ENCODE data around the gene HOXA6. TPM values are rescaled to one million over a fixed set of nuclear protein-coding genes. Genes with fewer than 3 reads are reported as not detected.

The HOXA6 gene
- total RNA-seq, 4 donors from 2014 or later = 0.66 to 0.92 TPM; not detected in 2

DNA sequence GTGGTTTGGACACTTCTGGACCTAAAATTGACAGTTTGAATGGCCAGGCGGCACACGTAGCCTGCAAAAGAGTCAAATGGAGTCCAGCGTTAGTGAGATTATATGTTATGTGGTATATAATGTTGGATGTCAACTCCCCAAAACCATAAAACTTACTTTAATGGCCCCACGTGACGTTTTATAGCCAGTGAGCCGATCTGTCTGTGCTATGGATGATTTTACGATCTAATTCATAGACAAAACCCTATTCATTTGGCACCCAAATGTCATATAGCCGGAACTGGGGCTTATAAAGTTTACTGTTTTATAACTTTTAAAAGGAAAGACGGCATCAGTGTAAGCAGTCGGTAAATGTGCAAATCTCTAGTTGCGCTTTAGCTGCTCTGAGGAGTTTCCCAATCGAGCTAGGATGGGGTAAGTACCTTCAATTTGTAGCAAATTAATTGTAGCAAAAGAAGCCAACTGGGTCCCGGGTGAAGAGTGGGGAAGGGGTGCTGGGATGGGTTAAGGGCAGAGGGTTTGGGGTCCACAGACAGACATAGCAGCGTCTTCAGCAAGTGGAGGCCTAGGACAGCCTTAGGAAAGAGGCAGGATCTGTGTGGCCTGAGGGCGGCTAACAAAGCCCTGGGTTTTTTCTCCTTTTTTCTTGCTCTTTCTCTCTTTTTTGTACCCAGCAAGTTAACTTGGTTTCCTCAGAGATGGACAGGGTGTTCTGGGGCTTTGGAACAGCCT is 7.3 kb downstream of the HOXA6 start:
- H3K4me1 ChIP-seq = peaks cover 11 to 68% (median 59%) of the 10 kb centered on the region in 4 donors
- TF ChIP-seq EP300 (IDR thresholded peaks at IDR 0.05) (no peak), POLR2A (IDR thresholded peaks at IDR 0.05; ENCODE audit: low read depth) (no peak), POLR2AphosphoS5 (IDR thresholded peaks at IDR 0.05) (no peak)
- TF ChIP-seq, protein P1, sequence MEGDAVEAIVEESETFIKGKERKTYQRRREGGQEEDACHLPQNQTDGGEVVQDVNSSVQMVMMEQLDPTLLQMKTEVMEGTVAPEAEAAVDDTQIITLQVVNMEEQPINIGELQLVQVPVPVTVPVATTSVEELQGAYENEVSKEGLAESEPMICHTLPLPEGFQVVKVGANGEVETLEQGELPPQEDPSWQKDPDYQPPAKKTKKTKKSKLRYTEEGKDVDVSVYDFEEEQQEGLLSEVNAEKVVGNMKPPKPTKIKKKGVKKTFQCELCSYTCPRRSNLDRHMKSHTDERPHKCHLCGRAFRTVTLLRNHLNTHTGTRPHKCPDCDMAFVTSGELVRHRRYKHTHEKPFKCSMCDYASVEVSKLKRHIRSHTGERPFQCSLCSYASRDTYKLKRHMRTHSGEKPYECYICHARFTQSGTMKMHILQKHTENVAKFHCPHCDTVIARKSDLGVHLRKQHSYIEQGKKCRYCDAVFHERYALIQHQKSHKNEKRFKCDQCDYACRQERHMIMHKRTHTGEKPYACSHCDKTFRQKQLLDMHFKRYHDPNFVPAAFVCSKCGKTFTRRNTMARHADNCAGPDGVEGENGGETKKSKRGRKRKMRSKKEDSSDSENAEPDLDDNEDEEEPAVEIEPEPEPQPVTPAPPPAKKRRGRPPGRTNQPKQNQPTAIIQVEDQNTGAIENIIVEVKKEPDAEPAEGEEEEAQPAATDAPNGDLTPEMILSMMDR (IDR thresholded peaks at IDR 0.05) = no peak
- no peaks in the 10 kb centered on the region for H3K9me3 ChIP-seq
- intact Hi-C loops (cut with DNase I) = loop anchor here (10.0 kb wide), 2 partner anchors 115 to 935 kb away; partner anchors contain the start of genes CBX3 and HNRNPA2B1
- 58% methylated on average over 15 of the region's 15 CpGs for WGBS
- peaks cover 0 to 16% (median 3%) of the 10 kb centered on the region in 4 donors for H3K27me3 ChIP-seq
- DNase-seq (ENCODE audit: extremely low spot score) = no peak
- peak overlapping the region; percentile 83 to 96 (median 90) for H3K4me3 ChIP-seq
- H3K27ac ChIP-seq (replicated peaks in 1 of 4) = peak overlapping the region; percentile 96 to 99 (median 99)
- no peaks in the 10 kb centered on the region for H3K36me3 ChIP-seq

DNA sequence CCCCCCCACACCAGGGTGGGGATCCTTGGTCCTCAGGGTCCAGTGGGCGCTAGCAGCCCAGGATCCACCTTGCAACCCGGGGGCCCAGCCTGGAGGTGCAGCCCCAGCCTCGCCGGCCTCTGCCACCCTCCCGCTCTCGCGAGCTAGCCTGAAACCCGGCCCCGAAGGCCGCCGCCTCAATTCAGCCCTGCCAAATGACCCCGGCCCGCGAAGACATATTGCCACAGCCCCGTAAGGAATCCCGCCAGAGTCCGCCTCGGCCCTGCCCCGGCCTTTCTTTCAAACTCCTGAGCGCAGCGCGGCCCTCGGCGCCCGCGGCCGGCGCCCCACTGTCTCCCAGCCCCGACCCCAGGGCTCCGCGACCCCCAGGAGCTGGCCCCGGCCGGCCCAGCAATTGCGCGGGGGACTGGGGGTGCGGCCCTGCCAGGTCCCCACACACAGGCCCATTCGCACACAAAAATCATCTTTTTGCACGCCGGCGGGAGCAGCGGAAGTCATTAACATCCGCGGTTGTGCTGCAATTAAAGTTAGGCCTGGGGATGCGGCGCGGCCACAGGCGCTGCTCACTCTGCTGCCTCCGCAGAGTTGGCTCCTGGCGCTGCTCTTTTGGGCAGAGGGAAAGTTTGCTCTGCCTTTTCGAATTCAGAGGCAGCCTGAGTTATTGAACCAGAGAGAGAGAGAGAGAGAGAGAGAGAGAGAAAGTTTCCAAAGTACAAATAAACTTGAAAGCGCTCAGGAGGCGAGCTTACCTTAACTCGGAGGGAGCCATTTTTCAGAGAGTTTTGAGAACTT is 8.0 kb downstream of the HOXA6 start:
- 54% methylated on average over 18 of the region's 53 CpGs for WGBS
- no peaks in the 10 kb centered on the region for H3K36me3 ChIP-seq
- intact Hi-C loops (cut with DNase I) = loop anchor here (10.0 kb wide), 2 partner anchors 115 to 935 kb away; partner anchors contain the start of genes CBX3 and HNRNPA2B1
- H3K4me1 ChIP-seq = peaks cover 11 to 70% (median 60%) of the 10 kb centered on the region in 4 donors
- peak overlapping the region; percentile 56 to 95 (median 84) for H3K4me3 ChIP-seq
- peaks cover 0 to 10% (median 1%) of the 10 kb centered on the region in 4 donors for H3K27me3 ChIP-seq
- TF ChIP-seq POLR2A (IDR thresholded peaks at IDR 0.05; ENCODE audit: low read depth) (no peak), EP300 (IDR thresholded peaks at IDR 0.05) (no peak), POLR2AphosphoS5 (IDR thresholded peaks at IDR 0.05) (no peak)
- TF ChIP-seq, protein P1 (IDR thresholded peaks at IDR 0.05) = no peak
- DNase-seq (ENCODE audit: extremely low spot score) = no peak
- no peaks in the 10 kb centered on the region for H3K9me3 ChIP-seq
- peak overlapping the region; percentile 96 to 99 (median 99) for H3K27ac ChIP-seq (replicated peaks in 1 of 4)

GRCh38 chr7:27138985-27139333 is 8.6 kb downstream of the HOXA6 start:
- Histone ChIP-seq H3K27me3 (peaks cover 0 to 4% (median 0%) of the 10 kb centered on the region in 4 donors), H3K9me3 (no peaks in the 10 kb centered on the region), H3K4me1 (peaks cover 11 to 70% (median 60%) of the 10 kb centered on the region in 4 donors), H3K27ac (replicated peaks in 1 of 4) (peak overlapping the region; percentile 96 to 99 (median 99)), H3K4me3 (peak overlapping the region; percentile 56 to 95 (median 84)), H3K36me3 (no peaks in the 10 kb centered on the region)
- TF ChIP-seq POLR2AphosphoS5 (IDR thresholded peaks at IDR 0.05) (no peak), EP300 (IDR thresholded peaks at IDR 0.05) (no peak), POLR2A (IDR thresholded peaks at IDR 0.05; ENCODE audit: low read depth) (no peak)
- TF ChIP-seq, protein P1 (IDR thresholded peaks at IDR 0.05) = no peak
- DNase-seq (ENCODE audit: extremely low spot score) = no peak
- 59% methylated on average over 11 of the region's 11 CpGs for WGBS
- intact Hi-C loops (cut with DNase I) = no loop called here

- intact Hi-C loops (cut with DNase I) = no loop called here
- Histone ChIP-seq H3K27ac (replicated peaks in 1 of 4) (peak overlapping the region; percentile 96 to 99 (median 99)), H3K4me1 (peaks cover 11 to 72% (median 61%) of the 10 kb centered on the region in 4 donors), H3K36me3 (no peaks in the 10 kb centered on the region), H3K4me3 (peak overlapping the region; percentile 56 to 95 (median 84)), H3K27me3 (peaks cover 0 to 4% (median 0%) of the 10 kb centered on the region in 4 donors), H3K9me3 (no peaks in the 10 kb centered on the region)
- WGBS = 67% methylated on average over 1 of the region's 1 CpG
- TF ChIP-seq, protein P1 (IDR thresholded peaks at IDR 0.05) = no peak
- TF ChIP-seq POLR2AphosphoS5 (IDR thresholded peaks at IDR 0.05) (no peak), POLR2A (IDR thresholded peaks at IDR 0.05; ENCODE audit: low read depth) (no peak), EP300 (IDR thresholded peaks at IDR 0.05) (no peak)
- no peak for DNase-seq (ENCODE audit: extremely low spot score)
These were observed 9.1 kb downstream of the HOXA6 start for GRCh38 chr7:27138472-27138871.

Data from esophagus muscularis mucosa (tissue), 4 donors.